Hepatocyte (in vitro differentiated cells): Measurements from ENCODE around the gene TMEM63B. TPM values are rescaled to one million over a fixed set of nuclear protein-coding genes. Genes with fewer than 3 reads are reported as not detected.

Source experiments
- DNase-seq: peaks from one replicate; pipeline ENCODE4 v3.0.0-alpha.2; 2016; ENCODE audit warnings: low spot score
- H2AFZ ChIP-seq: fragments of 200-600 bp; sonication (generic); 2 replicates; pipeline ENCODE4 v1.6.0; 2016; ENCODE audit warnings: antibody characterized with exemption, mild to moderate bottlenecking
- H3K27ac ChIP-seq: fragments of 200-600 bp; sonication (generic); 2 replicates; pipeline ENCODE4 v1.5.1; 2016; ENCODE audit warnings: mild to moderate bottlenecking
- H3K27me3 ChIP-seq: fragments of 200-600 bp; sonication (generic); 2 replicates; pipeline ENCODE4 v1.6.1; 2016
- H3K36me3 ChIP-seq: fragments of 200-600 bp; sonication (generic); replicated peaks from 2 replicates; pipeline ENCODE4 v1.5.1; 2016; ENCODE audit warnings: low read depth; ENCODE audit not compliant: insufficient read depth
- H3K4me1 ChIP-seq: fragments of 200-600 bp; sonication (generic); 2 replicates; pipeline ENCODE4 v1.5.1; 2016; ENCODE audit warnings: mild to moderate bottlenecking, moderate library complexity; ENCODE audit not compliant: insufficient read depth
- H3K4me2 ChIP-seq: fragments of 200-600 bp; sonication (generic); 2 replicates; pipeline ENCODE4 v1.6.0; 2016
- H3K4me3 ChIP-seq: fragments of 200-600 bp; sonication (generic); 2 replicates; pipeline ENCODE4 v1.5.1; 2016; ENCODE audit warnings: mild to moderate bottlenecking
- H3K79me2 ChIP-seq: fragments of 200-600 bp; sonication (generic); 2 replicates; pipeline ENCODE4 v1.6.0; 2017; ENCODE audit warnings: mild to moderate bottlenecking
- H3K9me2 ChIP-seq: fragments of 200-600 bp; sonication (generic); replicated peaks from 2 replicates; pipeline ENCODE4 v1.6.0; 2017; ENCODE audit warnings: mild to moderate bottlenecking; ENCODE audit not compliant: insufficient read depth
- H3K9me3 ChIP-seq: fragments of 200-600 bp; sonication (generic); 2 replicates; pipeline ENCODE4 v1.5.1; 2016; ENCODE audit warnings: low read depth, mild to moderate bottlenecking
- H4K20me1 ChIP-seq: fragments of 200-600 bp; sonication (generic); 2 replicates; pipeline ENCODE4 v1.6.0; 2016; ENCODE audit warnings: mild to moderate bottlenecking; ENCODE audit not compliant: insufficient read depth, poor library complexity, severe bottlenecking
- CTCF ChIP-seq: fragments of 200-600 bp; sonication (generic); IDR thresholded peaks from 2 replicates; pipeline ENCODE4 v1.5.1; 2016; ENCODE audit warnings: antibody characterized with exemption, mild to moderate bottlenecking; ENCODE audit not compliant: poor library complexity
- EZH2 ChIP-seq: fragments of 200-600 bp; sonication (generic); IDR thresholded peaks from 2 replicates; pipeline ENCODE4 v1.6.1; 2016; ENCODE audit warnings: antibody characterized with exemption, mild to moderate bottlenecking, borderline replicate concordance
- EZH2phosphoT487 ChIP-seq: fragments of 200-600 bp; sonication (generic); IDR thresholded peaks from one replicate; pipeline ENCODE4 v1.6.1; 2018; ENCODE audit warnings: antibody characterized with exemption, mild to moderate bottlenecking, low read depth, moderate library complexity; ENCODE audit not compliant: unreplicated experiment, severe bottlenecking
- WGBS: methylation state at CpG from one replicate; pipeline ENCODE4 v1.1.6; 2016; ENCODE audit warnings: low lambda C conversion rate; ENCODE audit errors: missing lambda C conversion rate; 5-methylcytosine and 5-hydroxymethylcytosine counted together
- polyA plus RNA-seq: library from polyadenylated mRNA; unstranded; fragments of >200 nt; fragmentation: Nextera tagmentation; extraction: Ambion mirVana; gene quantifications from 2 replicates; pipeline ENCODE4 v1.2.1, GENCODE V29; 2016
- total RNA-seq: library from RNA; depleted of rRNA; stranded (reverse); fragments of >200 nt; gene quantifications from 2 replicates; pipeline ENCODE4 v1.2.3, GENCODE V29; 2014

TMEM63B gene
- total and polyA plus RNA-seq, 2 experiments from 2014 or later, result 31.4 to 43.5 TPM

- no peak overlapping the region for H3K4me2 ChIP-seq
- DNase-seq, result no peak
- no peaks in the 10 kb centered on the region for H3K27me3 ChIP-seq
- H4K20me1 ChIP-seq, result no peaks in the 10 kb centered on the region
- no peak for TF ChIP-seq EZH2
- no peak for TF ChIP-seq EZH2phosphoT487
- TF ChIP-seq CTCF, result no peak
- H3K9me2 ChIP-seq, result no peaks in the 10 kb centered on the region
- no peak overlapping the region for H2AFZ ChIP-seq
- H3K9me3 ChIP-seq, result no peaks in the 10 kb centered on the region
- H3K27ac ChIP-seq, result peak overlapping the region; percentile 65
- peaks cover 18% of the 10 kb centered on the region for H3K4me1 ChIP-seq
- H3K4me3 ChIP-seq, result no peak overlapping the region
- no peaks in the 10 kb centered on the region for H3K36me3 ChIP-seq
- 77% methylated on average over 11 of the region's 11 CpGs for WGBS
- H3K79me2 ChIP-seq, result no peaks in the 10 kb centered on the region
These were observed 29.8 kb downstream of the TMEM63B start for GRCh38 chr6:44157152-44157521.

- peaks cover 18% of the 10 kb centered on the region for H3K4me1 ChIP-seq
- no peak within 1 kb of the TSS for H3K27ac ChIP-seq
- TF ChIP-seq EZH2phosphoT487, result no peak
- TF ChIP-seq CTCF, result no peak
- TF ChIP-seq EZH2, result no peak
- H3K9me2 ChIP-seq, result no peaks in the 10 kb centered on the region
- H3K36me3 ChIP-seq, result no peaks in the 10 kb centered on the region
- H3K4me3 ChIP-seq, result no peak within 1 kb of the TSS
- no peaks in the 10 kb centered on the region for H3K9me3 ChIP-seq
- no peaks in the 10 kb centered on the region for H3K27me3 ChIP-seq
- no peak within 1 kb of the TSS for H2AFZ ChIP-seq
- WGBS, result 81% methylated on average over 5 of the region's 5 CpGs
- H4K20me1 ChIP-seq, result no peaks in the 10 kb centered on the region
- no peak for DNase-seq
- H3K4me2 ChIP-seq, result no peak within 1 kb of the TSS
- no peaks in the 10 kb centered on the region for H3K79me2 ChIP-seq
These were observed 31.4 kb downstream of the TMEM63B start, which contains the start of gene CAPN11 for GRCh38 chr6:44158770-44159228. CAPN11 (plus strand) TSS chr6:44158820; CDS start chr6:44158849, 29 bp downstream.

GRCh38 chr6:44161997-44162338, 34.6 kb downstream of the TMEM63B start:
- Histone ChIP-seq H3K27me3 (no peaks in the 10 kb centered on the region), H3K9me2 (no peaks in the 10 kb centered on the region), H3K9me3 (no peaks in the 10 kb centered on the region), H4K20me1 (no peaks in the 10 kb centered on the region), H2AFZ (no peak overlapping the region), H3K79me2 (no peaks in the 10 kb centered on the region), H3K36me3 (no peaks in the 10 kb centered on the region), H3K27ac (no peak overlapping the region), H3K4me2 (no peak overlapping the region), H3K4me3 (no peak overlapping the region), H3K4me1 (peaks cover 3% of the 10 kb centered on the region)
- TF ChIP-seq EZH2, result no peak
- no peak for TF ChIP-seq EZH2phosphoT487
- no peak for TF ChIP-seq CTCF
- WGBS, result 79% methylated on average over 8 of the region's 8 CpGs
- no peak for DNase-seq
